ENCODE results near the gene INPP5A.

INPP5A gene

GRCh38 chr10:132656283-132657126 is 118.9 kb downstream of the INPP5A start:
- DNase-seq (ENCODE audit: low read depth, low spot score), result no peak

DNA sequence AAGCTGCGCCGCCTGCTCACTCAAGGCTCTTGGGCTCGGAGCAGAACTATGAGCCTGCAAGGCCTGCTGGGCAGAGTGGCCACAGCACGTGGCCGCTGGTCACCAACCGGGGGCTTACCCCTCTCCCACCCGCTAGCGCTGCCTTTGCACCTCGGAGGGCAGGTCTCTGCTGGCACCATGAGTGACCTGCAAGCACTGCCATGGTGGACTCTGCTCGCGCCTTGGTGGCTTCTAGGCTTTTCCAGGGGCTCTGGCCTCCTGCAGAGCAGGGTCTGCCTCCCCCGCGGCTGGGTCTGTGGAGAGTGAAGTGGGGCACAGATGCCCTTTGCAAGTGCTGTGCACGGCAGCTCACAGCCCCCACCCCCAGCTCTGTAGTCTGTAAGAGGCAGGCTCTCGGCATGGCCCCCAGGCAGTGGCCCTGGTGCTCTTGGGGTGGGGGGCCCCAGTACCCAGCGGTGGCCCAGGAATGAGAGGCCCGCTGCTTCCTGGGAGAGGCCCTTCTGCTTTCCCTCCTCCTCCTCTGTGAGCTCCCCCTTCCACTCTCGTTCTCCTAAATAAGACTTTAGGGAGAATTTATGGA is 119.6 kb downstream of the INPP5A start:
- no peak for DNase-seq (ENCODE audit: low read depth, low spot score)

GRCh38 chr10:132657748-132658147 is 120.2 kb downstream of the INPP5A start:
- DNase-seq (ENCODE audit: low read depth, low spot score), result no peak

GRCh38 chr10:132658546-132659205 is 121.1 kb downstream of the INPP5A start:
- no peak for DNase-seq (ENCODE audit: low read depth, low spot score)

DNA sequence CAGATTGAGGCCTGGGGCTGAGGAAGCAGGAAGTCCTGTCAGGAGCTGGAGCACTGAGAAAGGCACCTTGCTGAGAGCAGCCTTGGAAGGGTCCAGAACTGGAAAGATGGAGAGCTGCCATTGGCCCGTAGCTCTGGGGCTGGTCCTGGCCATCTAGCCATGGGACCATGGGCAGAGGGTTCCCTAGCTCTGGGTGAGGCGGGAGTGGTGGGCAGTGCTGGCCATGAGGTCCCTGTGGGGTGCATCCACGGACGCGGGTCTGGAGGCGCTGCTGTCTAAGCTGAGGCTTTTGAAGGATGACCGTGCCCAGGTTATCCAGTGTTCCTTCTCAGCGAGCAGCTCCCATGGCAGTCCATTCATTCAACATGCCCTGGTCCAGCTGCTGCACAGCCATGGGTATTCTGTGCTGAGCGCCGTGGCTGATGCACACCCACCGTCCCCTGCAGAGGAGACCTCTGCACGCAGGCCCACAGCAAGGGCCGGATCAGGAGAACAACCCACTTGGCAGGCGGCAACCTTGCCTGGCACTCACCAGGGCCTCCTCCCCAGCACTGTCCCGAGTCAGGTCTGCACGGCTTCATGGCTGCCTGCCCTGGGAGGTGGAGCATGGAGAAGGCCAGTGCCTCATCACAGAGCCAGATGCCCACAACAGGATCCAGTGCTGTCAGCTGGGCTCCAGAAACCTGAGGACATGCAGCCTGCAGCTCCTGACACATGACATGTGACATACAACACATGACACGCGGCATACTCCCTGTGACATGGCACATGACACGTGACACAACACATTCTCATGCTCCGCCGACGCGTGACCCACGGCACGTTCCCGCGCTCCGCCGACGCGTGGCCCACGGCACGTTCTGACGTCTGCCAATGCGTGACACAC is 121.9 kb downstream of the INPP5A start:
- no peak for DNase-seq (ENCODE audit: low read depth, low spot score)

- no peak for DNase-seq (ENCODE audit: low read depth, low spot score)
Observed at GRCh38 chr10:132660385-132660784, 122.8 kb downstream of the INPP5A start.

DNA sequence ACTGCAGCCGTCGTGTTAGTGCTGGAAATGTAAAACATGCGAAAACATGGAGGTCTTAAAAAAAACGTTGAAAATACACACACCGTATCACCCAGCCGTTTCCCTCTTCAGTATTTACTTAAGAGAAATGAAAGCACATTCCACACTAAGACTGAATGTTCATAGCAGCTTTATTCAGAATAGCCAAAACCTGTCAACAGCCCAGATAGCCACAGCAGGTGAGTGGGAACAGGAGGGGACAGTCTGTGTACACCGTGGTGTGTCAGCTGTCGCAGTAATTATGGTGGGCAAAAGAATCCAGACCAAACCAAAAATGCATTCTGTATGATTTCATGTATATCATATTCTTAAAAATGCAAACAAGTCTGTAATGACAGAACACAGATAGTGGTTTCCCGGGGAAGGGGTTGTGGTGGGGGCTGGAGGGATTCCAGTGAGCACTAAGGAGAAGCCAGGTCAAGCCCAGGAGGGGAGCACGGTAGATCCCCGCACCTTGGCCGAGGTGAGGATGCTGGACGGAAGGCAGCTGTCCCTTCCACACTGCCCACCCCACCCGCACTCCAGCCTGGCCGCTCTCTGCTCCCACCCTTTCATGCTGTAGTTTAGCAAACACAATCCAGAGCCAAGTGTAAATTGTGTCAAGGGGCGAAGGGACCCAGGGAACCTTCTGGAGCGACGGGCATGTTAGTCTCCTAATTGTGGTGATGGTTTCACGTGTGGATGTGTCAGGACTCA is 124.8 kb downstream of the INPP5A start:
- DNase-seq (ENCODE audit: low read depth, low spot score), result no peak

DNA sequence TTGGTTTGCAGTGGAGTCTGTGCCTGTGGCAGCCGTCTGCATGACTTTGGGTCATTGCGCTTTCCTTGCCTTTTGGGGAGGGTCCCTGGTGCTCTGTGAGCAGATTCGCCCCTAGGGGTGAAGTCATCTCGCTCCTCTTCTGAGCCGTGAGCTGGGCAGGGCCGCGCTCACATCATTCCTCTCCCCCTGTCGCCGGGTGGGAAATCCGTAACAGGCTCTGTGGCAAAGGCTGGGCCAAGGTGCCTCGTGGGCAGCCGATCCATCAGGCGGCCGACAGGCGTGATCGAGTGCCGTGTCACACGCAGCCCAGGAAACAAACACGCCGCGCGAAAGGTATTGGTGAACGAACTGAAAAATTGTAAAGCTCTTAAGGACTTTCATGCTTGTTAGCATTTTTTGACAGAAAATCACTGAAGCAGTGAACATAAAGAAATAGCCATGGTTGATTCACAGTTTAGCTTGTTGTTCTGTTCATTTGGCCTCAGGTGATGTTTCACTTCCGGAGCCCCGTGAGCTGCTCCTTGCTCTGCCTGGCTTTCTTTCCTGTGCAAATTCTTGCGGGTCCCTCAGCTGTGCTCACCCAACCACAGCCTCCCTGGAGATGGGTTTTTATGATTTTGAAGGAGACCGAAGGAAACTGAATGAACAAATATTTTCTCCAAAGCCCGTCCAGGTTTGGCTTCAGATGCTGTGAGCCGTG is 126.2 kb downstream of the INPP5A start:
- DNase-seq (ENCODE audit: low read depth, low spot score), result no peak

- DNase-seq (ENCODE audit: low read depth, low spot score), result no peak
Observed at GRCh38 chr10:132664407-132664806, 126.8 kb downstream of the INPP5A start.

- no peak for DNase-seq (ENCODE audit: low read depth, low spot score)
Observed at GRCh38 chr10:132664883-132665282, 127.3 kb downstream of the INPP5A start.

- DNase-seq (ENCODE audit: low read depth, low spot score), result no peak
Observed at GRCh38 chr10:132665946-132666704, 128.5 kb downstream of the INPP5A start.

- no peak for DNase-seq (ENCODE audit: low read depth, low spot score)
Observed at GRCh38 chr10:132666705-132667341, 129.2 kb downstream of the INPP5A start.

DNA sequence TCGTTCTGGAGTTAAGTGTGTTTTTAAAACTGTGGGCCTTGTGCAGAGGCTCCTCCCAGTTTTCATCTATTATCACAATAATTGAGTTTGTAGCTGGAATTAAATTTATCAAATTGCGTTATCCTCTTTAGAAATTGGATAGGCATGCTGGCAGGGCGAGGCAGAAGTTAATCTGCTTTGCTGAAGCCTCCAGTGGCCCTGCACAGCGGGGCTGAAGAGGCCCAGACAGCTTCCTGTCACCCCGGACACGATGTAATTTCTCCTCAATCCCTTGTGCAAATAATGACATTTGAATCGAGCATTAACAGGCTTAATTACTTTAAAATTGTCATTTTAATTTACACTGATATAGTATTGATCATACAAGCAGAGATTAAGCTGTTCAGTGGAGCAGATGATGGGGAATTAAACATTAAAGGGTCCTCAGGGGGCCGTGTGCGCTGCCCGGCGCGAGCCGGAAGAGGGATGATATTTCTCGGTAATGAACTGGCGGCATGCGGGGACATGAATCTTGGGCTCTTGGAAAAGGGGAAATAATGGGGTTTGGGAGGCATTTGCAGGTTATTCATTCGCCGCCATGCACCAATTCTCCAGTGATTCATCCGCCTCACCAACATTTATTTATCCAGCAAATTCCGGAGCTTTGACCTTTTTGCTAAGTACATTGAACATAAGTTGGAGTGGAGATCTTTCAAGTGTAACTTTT is 129.9 kb downstream of the INPP5A start:
- DNase-seq (ENCODE audit: low read depth, low spot score), result no peak

DNA sequence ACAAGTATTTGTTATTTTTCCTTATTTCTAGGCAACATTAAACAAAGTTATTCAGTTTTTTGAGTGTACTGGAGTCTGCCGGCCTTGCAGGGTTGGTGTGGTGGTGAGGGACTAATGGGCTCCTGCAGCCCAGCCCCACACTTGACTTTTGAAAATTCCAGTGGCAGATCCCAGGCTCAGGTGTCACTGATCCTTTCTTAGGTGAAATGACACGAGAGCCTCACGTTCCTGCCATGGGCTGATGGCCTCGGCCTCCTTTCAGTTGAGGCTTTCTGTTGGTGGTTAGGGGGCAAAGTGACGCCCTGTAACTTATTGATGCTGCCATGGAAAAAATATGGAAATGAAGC is 130.4 kb downstream of the INPP5A start:
- no peak for DNase-seq (ENCODE audit: low read depth, low spot score)

- no peak for DNase-seq (ENCODE audit: low read depth, low spot score)
Observed at GRCh38 chr10:132669208-132669861, 131.7 kb downstream of the INPP5A start.

DNA sequence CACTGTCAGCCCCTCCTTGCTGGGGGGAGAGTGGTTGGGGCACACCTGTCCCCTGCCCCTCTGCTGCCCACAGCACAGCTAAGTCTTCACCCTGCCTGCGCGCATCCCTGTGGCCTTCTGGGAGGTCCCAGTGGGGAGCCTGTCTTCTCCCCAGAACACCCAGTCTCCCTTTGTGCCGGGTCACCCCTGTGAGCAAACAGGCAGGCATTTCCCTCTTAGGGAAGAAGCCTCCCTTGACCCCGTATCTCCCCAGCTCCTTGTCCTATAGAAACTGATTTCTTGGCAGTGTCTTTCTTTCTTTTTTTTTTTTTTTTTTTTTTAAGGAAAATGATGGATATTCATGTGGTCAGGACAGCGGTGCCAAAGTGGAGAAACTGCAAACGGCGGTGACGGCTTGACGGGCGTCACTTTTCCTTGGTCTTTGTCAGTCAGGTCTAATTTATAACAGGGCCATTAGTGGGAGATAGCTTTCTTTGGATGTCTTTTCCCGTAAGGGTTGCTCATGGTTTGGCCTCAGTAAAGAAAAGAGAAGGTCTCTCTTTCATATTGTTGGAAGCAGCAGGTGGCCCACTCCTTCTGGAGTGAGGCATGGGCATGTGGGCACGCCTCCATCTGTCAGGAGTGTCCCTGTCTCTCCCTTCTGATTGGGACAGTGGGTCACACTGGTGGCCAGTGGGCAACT is 133.1 kb downstream of the INPP5A start:
- no peak for DNase-seq (ENCODE audit: low read depth, low spot score)

All from brain pericyte (primary cell).